GM21786 (cell line): ENCODE data around the gene SLC25A19.

ENCODE experiments used
- ATAC-seq: cut with Tn5 transposase; IDR thresholded peaks from one replicate; pipeline ENCODE4 v1.9.1; 2021; ENCODE audit not compliant: unreplicated experiment

The SLC25A19 gene

DNA sequence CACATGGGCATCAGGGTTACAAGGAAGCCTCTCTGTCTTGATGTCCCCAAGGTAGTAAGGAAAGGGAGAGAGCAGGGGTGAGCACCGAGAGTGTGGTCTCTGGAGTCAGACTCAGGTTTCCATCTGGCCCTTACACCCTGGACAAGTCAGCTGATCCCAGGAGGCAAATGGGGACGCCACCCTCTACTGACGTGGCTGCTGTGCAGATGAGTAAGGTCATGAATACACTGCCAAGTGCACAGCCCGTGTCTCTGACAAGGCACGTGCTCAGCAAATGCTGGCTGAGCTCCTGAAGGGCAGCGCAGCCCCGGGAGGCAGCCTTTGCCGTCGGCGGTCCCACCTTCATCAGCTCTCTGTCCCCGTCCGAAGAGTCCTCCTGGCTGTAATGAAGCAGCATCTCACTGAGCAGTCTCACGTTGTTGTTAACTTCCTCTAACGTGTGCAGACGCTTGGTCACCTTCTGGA, 47.2 kb downstream of the SLC25A19 start:
- no peak for ATAC-seq

DNA sequence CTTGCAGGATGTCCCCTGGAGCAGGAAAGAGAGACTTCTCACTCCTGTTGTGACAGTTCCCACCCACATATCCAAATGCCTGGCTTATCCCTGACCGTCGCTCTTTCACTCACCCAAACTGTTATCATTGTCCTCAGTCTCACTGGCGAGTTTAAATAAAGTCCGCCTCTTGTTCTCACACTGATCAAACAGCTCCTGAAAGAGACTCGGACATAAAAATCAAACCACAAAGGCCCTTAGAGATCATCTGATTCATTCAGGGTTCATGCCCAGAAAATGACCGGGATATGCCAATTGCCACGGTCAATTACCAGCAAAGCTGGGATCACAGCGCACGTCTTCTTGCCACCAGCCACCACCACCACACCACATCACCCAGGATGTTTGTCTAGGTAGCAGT, 47.7 kb downstream of the SLC25A19 start:
- ATAC-seq: no peak

DNA sequence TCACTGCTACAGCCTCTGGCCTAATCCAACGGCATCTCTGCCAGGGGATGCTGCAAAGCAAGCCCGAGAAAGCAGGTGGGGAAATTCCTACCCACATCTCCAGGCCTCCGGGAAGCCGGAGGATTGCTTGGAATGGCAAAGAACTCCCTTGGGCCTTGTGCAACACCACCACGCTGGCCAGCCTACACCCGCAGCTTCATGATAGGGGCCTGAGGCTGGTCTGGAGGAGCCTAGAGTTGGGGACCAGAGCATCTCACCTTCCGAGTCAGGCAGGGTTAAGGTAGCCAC, 48.1 kb downstream of the SLC25A19 start:
- no peak for ATAC-seq

DNA sequence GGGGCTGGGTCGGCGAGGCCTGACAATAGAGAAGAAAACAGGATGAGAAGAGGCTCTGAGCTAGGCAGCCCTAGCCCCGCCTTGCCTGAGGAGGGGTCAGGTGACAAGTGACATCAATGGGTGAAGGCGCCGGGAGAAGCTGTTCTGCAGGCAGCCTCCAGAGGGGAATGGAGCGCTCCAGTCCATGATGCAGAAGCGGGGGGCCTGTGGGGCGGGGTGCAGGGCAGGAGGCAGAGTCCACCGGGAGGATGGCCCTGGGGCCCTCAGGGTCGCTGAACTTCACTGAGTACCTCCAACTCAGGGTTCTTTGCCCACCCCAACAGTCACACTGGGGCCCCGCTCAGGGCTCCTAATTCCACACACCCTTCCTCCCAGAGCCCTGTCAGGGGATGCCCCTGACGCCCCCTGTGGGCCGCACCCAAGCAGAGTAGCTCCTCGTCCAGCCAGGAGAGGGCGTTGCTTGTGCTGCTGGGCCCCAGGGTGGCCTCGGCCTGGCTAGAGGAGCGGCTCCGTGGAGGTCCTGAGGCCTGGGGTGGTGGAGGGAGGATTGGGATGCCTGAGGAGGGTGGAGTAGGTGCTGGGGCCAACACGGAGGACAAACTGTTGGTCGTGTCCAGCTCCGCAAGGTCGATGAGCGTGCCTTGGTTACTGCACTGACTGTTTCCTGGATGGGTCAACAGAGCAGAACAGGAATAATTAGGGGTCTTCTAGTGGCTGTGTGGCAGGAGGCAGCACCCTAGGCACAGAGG, 48.7 kb downstream of the SLC25A19 start:
- ATAC-seq: no peak

DNA sequence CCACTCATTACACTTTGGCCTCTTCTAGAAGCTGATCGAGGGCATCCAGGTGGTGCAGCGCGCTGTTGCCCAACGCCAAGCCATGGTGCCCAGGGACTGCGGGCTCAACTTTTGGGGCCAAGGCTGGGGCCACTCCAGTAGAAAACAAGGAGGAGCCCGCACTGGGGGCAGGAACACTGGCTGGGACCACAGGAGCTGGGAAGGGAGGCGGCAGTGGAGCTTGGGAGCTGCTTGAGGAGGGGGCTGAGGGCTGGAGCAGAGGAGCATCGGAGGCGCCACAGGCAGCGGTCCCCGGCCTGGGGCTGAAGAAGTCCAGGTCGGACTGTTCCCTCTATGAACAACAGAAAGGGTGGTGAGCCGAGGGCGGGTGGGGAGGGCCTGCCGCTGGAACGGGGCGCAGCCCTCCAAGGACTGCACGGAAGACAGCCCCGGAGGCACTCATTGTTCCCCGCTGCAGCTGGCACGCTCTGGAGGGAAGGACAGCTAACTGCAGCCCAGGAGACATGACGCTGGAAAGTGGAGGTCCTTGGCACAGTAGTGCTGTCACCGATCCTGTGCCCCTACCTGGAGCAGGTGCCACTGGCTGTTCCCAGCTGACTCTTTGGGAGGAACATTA, 49.3 kb downstream of the SLC25A19 start:
- ATAC-seq: no peak

DNA sequence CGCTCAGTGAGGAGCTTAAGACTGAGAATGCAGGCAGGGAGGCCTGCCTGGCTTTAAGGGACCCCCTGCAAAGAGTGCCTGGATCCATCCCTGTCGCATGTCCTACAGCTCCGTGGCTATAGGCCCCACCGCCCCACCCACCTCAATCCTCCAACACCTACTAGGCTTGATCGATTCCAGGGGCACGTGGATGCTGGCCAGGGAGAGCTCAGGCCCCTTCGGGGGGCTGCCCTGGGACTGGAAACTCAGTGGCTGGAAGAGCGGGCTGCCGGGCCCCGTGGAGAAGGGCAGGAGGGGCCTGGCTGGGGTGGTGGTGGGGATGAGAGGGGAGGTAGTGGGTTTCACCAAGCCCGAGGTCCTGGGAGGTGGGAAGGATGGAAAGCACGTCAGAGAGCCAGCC, 50.0 kb downstream of the SLC25A19 start:
- ATAC-seq: no peak

DNA sequence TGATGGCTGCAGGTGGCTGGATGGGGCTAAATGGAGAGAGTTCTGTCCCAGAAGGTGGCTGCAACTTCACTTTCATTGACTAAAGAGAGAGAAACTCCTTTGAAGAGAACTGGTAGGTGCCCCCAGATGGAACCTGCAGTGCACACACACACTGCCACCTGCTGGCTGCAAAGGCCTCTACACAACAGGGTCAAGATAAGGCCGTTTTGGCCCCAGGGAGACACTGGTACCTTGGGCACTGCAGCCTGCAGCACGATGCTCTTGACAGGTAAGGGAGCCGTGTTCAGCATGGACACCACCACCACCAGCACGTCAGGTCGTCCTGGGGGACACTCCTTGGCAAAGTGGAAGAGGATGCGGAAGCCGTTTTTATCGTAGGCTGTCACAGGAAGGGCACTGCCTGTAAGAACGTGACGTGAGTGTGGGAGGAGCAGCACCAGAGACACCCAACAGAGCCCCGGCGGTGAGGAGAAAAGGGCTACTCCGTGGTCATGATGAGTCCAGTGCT, 50.5 kb downstream of the SLC25A19 start:
- no peak for ATAC-seq

DNA sequence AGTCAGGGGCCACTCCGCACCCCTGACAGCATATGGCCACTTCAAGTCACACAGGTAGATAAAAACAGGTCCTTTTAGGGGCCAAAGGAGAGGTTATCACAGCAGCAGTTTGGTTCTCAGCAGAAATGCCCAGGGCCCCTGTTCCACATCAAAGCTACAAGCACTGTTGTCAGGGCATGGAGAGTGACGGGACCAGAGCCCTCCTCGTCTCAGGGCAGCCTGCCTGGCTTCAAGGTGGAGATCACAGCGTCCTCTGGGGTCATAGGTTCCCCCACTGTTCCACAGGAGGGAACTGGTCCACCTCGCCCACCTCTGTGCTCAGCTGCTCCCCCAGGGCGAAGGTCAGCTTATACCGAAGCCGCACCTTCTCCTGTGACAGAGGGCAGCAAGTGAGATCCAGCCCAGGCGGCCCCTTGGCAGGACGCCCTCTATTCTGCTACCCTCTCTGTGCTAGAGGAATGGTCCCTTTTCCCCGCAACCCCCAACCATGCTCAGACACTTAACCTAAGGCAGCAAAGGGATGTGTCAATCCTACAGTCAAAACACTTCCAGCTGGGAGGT, 51.1 kb downstream of the SLC25A19 start:
- no peak for ATAC-seq

DNA sequence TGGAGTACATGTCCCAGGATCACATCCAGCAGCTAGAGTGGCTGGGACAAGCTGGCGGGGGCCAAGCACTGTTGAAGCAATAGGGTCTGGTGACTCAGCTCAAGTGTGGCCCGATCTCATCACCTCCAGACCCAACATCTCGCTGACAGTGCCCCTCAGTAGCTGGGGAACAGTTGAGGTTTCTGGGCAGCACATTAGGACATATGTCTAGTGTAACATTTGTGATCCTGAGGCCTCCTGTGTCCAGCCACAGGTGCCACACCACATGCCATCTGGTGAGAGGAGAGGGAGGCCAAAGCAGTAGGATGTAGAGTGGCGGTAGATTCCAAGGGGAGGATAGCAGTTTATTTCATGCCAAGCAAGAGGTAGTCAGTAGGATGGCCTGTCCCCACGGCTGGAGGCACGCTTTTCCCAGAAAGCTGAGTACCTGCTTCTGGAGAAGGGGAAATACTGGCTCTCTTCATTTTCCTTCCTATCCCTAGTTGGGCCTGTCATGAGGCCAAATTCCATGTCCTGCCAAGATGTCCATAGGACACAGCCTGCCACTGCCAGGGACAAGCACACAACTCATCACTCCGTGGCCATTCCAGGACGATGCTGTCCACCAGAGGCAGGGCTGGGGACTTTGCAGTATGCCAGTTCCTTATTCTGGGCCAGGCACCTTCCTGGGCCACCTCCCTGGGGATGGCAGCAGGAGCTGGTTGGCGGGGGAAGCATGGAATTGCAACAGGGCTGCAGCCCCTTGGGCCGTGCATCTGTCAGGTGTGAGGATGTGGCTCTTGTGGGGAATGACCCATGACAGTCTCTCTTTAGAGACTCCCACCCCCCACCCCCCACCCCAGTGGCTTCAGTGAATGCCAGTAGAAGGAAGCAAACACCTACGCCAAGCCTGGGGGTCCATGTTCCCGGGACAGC, 51.9 kb downstream of the SLC25A19 start:
- no peak for ATAC-seq

DNA sequence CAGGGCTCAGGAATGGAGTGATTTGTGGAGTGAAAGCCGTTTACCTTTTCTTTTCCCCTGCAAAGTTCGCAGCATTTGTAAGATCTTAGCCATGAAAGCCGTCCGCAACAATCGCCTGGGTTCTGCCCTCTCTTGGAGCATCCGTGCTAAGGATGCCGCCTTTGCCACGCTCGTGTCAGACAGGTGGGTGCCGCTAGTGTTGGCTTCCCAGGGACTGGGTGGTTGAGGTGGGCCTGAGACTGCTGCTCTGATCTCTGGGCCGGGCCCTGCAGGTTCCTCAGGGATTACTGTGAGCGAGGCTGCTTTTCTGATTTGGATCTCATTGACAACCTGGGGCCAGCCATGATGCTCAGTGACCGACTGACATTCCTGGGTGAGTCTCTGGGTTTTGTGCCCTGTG, 56.4 kb downstream of the SLC25A19 start:
- no peak for ATAC-seq

DNA sequence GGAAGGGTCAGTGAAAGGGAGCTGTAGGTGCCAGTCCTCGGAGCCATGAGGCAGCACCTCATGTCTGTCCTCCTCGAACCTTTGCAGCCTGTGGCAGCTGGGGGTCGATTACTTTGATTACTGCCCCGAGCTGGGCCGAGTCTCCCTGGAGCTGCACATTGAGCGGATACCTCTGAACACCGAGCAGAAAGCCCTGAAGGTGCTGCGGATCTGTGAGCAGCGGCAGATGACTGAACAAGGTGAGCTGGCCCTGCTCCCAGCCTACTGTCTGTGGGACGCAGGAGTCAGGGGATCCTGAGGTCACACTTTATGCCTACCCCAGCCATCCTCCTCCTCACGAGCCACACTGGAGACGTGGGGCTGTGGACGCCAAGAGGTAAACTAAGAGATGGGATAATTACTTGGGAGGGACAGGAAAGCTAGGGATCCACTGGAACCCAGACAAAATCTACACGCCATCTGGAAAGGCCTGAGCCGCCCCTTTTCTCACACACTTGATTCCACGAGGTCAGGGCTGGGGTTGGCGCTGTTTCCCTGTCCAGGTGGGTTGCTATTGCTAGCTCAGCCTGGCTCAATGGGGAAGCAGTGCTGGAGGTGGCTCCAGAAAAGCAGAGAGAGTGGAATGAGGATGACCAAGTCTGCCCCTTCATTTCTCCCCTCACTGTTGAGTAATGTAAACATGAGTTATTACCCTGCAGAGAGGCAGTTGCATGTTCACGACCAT, 57.3 kb downstream of the SLC25A19 start:
- no peak for ATAC-seq

DNA sequence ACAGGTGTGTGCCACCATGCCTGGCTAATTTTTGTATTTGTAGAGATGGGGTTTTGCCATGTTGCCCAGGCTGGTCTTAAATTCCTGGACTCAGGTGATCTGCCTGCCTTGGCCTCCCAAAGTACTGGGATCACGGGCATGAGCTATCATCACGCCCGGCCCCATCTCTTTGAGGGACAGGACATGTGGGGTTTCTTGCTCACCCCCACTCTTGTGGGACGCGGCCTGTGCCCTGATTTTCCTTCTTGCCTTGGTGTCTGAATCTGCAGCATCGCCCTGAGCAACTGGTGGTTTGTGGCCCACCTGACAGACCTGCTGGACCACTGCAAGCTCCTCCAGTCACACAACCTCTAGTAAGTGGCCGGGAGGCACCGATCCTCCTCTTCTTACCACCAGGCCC, 58.2 kb downstream of the SLC25A19 start:
- no peak for ATAC-seq

DNA sequence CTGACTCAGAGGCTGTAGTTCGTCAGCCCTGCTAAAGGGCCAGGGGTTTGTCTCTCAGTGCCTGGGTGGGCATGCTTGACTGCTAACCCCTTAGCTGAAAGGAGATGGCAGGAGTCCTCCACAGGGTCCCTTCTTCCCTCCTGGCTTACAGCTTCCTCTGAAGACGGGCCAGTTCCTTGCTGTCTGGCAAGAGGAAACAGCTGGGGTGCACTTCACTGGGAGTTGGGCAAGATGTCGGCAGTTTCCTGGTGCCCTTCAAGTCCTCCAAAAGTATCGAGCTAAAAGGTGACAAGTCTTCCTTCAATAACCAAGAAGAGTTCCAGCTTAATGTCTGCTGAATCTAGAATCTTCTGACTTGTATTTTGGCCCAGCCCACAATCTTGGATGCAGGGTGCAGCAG, 60.4 kb downstream of the SLC25A19 start:
- ATAC-seq: no peak

DNA sequence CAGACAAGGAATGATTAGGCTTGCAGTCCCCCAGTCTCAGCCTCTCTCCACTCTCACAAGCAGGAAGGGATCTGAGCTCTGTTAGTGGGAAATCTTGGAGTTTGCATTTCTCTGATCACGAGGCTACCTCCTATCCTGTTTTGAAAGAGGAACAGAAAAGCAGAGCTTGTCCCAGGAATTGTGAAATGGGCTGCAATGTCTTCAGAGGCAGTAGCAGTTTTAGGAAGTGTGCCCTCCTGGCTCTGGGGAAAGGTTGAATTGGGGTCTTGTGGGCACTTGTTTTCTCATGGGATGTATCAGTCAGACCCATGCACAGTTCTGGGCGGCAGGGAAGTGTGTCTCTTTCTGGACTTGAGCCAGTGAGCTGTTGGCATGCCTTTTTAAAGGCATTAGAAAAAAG, 60.9 kb downstream of the SLC25A19 start:
- no peak for ATAC-seq

DNA sequence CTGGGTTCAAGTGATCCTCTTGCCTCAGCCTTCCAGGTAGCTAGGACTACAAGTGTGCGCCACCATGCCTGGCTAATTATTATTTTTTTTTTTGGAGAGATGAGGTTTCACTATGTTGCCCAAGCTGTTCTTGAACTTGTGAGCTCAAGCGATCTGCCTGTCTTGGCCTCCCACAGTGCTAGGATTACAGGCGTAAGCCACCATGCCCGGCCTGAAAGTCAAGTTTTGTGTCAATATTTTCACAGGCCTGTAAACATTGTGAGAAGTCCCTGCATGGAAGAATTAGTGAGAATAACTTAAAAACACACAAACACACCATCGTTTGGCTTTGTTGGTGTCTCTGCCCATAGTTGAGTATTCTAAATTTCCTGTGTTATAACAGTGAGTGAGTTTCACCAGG, 61.5 kb downstream of the SLC25A19 start:
- no peak for ATAC-seq

DNA sequence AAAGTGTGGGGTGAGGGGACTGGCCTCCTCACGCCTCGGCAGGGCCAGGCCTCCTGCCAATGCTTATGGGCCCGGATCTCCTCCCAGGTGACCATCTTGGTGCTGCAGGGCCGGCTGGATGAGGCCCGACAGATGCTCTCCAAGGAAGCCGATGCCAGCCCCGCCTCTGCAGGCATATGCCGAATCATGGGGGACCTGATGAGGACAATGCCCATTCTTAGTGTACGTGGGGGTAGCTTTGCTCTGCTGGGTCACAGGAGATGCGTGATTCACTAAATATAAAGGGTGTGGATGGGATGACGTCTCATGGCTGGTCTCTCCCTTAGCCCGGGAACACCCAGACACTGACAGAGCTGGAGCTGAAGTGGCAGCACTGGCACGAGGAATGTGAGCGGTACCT, 64.2 kb downstream of the SLC25A19 start:
- no peak for ATAC-seq
